K562 (cell line): ENCODE results near the gene XPR1. TPM values are rescaled to one million over a fixed set of nuclear protein-coding genes. Genes with fewer than 3 reads are reported as not detected.
A peak's percentile ranks its signal among the peaks of the same experiment; 100 is the strongest.

Source experiments
- ATAC-seq: fragments of 200-7000 bp; cut with Tn5 transposase; 3 replicates; pipeline ENCODE4 v1.9.1; 2020; ENCODE audit warnings: moderate library complexity
- BruUV-seq: library from RNA; stranded (reverse); fragments of 400-500 nt; replicated peaks from 2 replicates; lab custom pipeline; 2021; lab: Mats Ljungman, UMichigan
- CTCF ChIA-PET: fragments of 300-600 bp; formaldehyde crosslinking; extraction: SDS; loops from one replicate; lab custom pipeline; 2021; ENCODE audit warnings: low intra/inter-chr PET ratio; lab: Yijun Ruan, JAX
- POLR2A ChIA-PET: fragments of 300-600, 350-650 bp; sonication (Branson Sonifier 250); formaldehyde crosslinking; extraction: SDS; loops from one replicate; lab custom pipeline; 2021; ENCODE audit warnings: antibody characterized with exemption, inconsistent platforms; lab: Yijun Ruan, JAX
- DNase-seq, 4 experiments: peaks; one replicate each; pipeline versions ENCODE4 v3.0.0 to v3.0.0-alpha.2; 2011 to 2018; ENCODE audit warnings: low spot score in 3 of 4, mixed read lengths in 3 of 4; ENCODE audit errors: extremely low read depth in 1 of 4
- FAIRE-seq: peaks from 2 replicates; lab custom pipeline; 2011; peaks lifted over from hg19 to GRCh38; lab: Jason Lieb, UNC
- H2AFZ ChIP-seq: 2 replicates; pipeline ENCODE4 v1.6.0; 2011; ENCODE audit warnings: low read depth, low read length, control low read depth, inconsistent platforms
- H3K27ac ChIP-seq: fragments of 200-600 bp; 3 replicates; pipeline ENCODE4 v1.8.0; 2011; ENCODE audit warnings: low read depth, mild to moderate bottlenecking, control low read depth, inconsistent platforms, low read length, moderate library complexity, mixed read lengths; ENCODE audit errors: extremely low read depth
- H3K27me3 ChIP-seq, 2 experiments: fragments of 300-600 bp in 1 of 2; 2 replicates in 1 of 2; 3 replicates in 1 of 2; pipeline versions ENCODE4 v1.6.0 to v1.8.0; 2011; ENCODE audit warnings: inconsistent platforms in 2 of 2, low read length in 2 of 2, mild to moderate bottlenecking in 1 of 2, mixed read lengths in 1 of 2, moderate library complexity in 1 of 2; ENCODE audit not compliant: control insufficient read depth in 2 of 2, insufficient read depth in 2 of 2
- H3K36me3 ChIP-seq: fragments of 300-600 bp; 3 replicates; pipeline ENCODE4 v1.8.0; 2011; ENCODE audit warnings: mild to moderate bottlenecking, low read length, inconsistent platforms; ENCODE audit not compliant: control insufficient read depth, insufficient read depth
- H3K4me1 ChIP-seq, 2 experiments: fragments of 200-600 bp in 1 of 2; replicated peaks in 1 of 2; 2 replicates in 1 of 2; 3 replicates in 1 of 2; pipeline versions ENCODE4 v1.5.1 to v1.8.0; 2011; ENCODE audit warnings: inconsistent platforms in 2 of 2, low read length in 2 of 2, mild to moderate bottlenecking in 1 of 2, mixed read lengths in 1 of 2, moderate library complexity in 1 of 2; ENCODE audit not compliant: control insufficient read depth in 2 of 2, insufficient read depth in 2 of 2
- H3K4me2 ChIP-seq: 2 replicates; pipeline ENCODE4 v1.6.1; 2011; ENCODE audit warnings: low read length, control low read depth, inconsistent platforms, mixed read lengths; ENCODE audit not compliant: insufficient read depth
- H3K4me3 ChIP-seq: fragments of 200-600 bp; sonication (generic), shearing (Covaris generic); 2 replicates; pipeline ENCODE4 v1.5.1; 2016; ENCODE audit warnings: control low read depth, inconsistent platforms
- H3K79me2 ChIP-seq: fragments of 200-600 bp; 3 replicates; pipeline ENCODE4 v1.8.0; 2011; ENCODE audit warnings: low read length, inconsistent platforms; ENCODE audit not compliant: control insufficient read depth, insufficient read depth
- H3K9ac ChIP-seq, 2 experiments: 2 replicates each; pipeline versions ENCODE4 v1.6.0 to v1.6.1; 2011; ENCODE audit warnings: low read depth in 2 of 2, low read length in 2 of 2, control low read depth in 1 of 2, inconsistent platforms in 1 of 2, mild to moderate bottlenecking in 1 of 2, mixed read lengths in 1 of 2; ENCODE audit not compliant: insufficient read depth in 1 of 2
- H3K9me1 ChIP-seq: one replicate; pipeline ENCODE4 v1.6.0; 2011; ENCODE audit warnings: inconsistent platforms, mild to moderate bottlenecking, low read length, moderate library complexity; ENCODE audit not compliant: control insufficient read depth, insufficient read depth
- H3K9me3 ChIP-seq: replicated peaks from 2 replicates; pipeline ENCODE4 v1.5.1; 2011; ENCODE audit warnings: low read depth, low read length, inconsistent platforms; ENCODE audit not compliant: control insufficient read depth, insufficient read depth
- H4K20me1 ChIP-seq: replicated peaks from 2 replicates; pipeline ENCODE4 v1.6.1; 2011; ENCODE audit warnings: low read length, inconsistent platforms, mixed read lengths; ENCODE audit not compliant: control insufficient read depth, insufficient read depth
- BHLHE40 ChIP-seq: IDR thresholded peaks from 2 replicates; pipeline ENCODE4 v1.6.1; 2011; ENCODE audit warnings: low read length, improper control_type of control experiment
- HMBOX1 ChIP-seq: sonication (generic); IDR thresholded peaks from 2 replicates; pipeline ENCODE4 v1.6.1; 2016
- RBFOX2 ChIP-seq: fragments of 200-400 bp; formaldehyde crosslinking; IDR thresholded peaks from 2 replicates; pipeline ENCODE4 v1.6.1; 2017; ENCODE audit warnings: low read depth, mild to moderate bottlenecking, low read length, moderate library complexity
- SPI1 ChIP-seq: IDR thresholded peaks from 2 replicates; pipeline ENCODE4 v1.6.1; 2011; ENCODE audit warnings: low read depth, low read length, control low read depth, borderline replicate concordance
- WGBS: fragments of 100-300 bp; shearing (Covaris generic); methylation state at CpG from one replicate; pipeline ENCODE4 v1.1.6; 2016; ENCODE audit warnings: low coverage, mixed read lengths; ENCODE audit not compliant: insufficient coverage; ENCODE audit errors: missing lambda C conversion rate; 5-methylcytosine and 5-hydroxymethylcytosine counted together
- in situ Hi-C: fragments of 300-500 bp; cut with MboI; formaldehyde crosslinking; loops from 4 replicates; pipeline ENCODE4 v1.15.0; 2018; ENCODE audit warnings: inconsistent platforms, mixed read lengths
- intact Hi-C: fragments of 100-400 bp; cut with micrococcal nuclease; formaldehyde crosslinking; loops from 2 replicates; pipeline ENCODE4 v1.14.2; 2022
- polyA plus RNA-seq, 8 experiments: library from polyadenylated mRNA; depleted of rRNA in 4 of 8; stranded (reverse) in 5 of 8; unstranded in 3 of 8; fragments of >200 nt; fragmentation: Nextera tagmentation in 2 of 8; fragmentation: Illumina TruSeq in 1 of 8; extraction: Ambion mirVana in 2 of 8; extraction: Trizol in 1 of 8; gene quantifications; 2 replicates each; pipeline versions ENCODE4 v1.2.1 to v1.2.3, GENCODE V29; 2011 to 2014; ENCODE audit warnings: inconsistent platforms in 1 of 8, missing spikeins in 1 of 8
- total RNA-seq, 7 experiments: library from RNA; depleted of rRNA in 6 of 7; stranded (reverse); fragments of >200 nt in 6 of 7; fragmentation: Illumina TruSeq in 2 of 7; extraction: Trizol in 2 of 7; gene quantifications; 2 replicates each; pipeline versions ENCODE4 v1.2.1 to v1.2.3, GENCODE V29; 2011 to 2021; ENCODE audit warnings: low replicate concordance in 1 of 7

XPR1 gene
- total and polyA plus RNA-seq, 9 of the 15 experiments (the other 6 are each of a cell fraction or from before 2014, with no cell fraction given): 3.0 to 66.2 (median 38.6) TPM

GRCh38 chr1:180598333-180598974 is 33.4 kb upstream of the XPR1 start:
- intact Hi-C loops: no loop called here
- CTCF ChIA-PET: no interaction called here
- no peak overlapping the region for H3K4me2 ChIP-seq
- no peaks in the 10 kb centered on the region for H3K9me1 ChIP-seq
- peak; percentile 34; the same call in 1 of the 2 replicates for TF ChIP-seq HMBOX1
- no peak for TF ChIP-seq RBFOX2
- TF ChIP-seq BHLHE40: no peak
- peak; percentile 31; the same call in 1 of the 2 replicates for TF ChIP-seq SPI1
- TF ChIP-seq, all 486 proteins: peak for 2
- H3K27me3 ChIP-seq: no peaks in the 10 kb centered on the region
- peaks cover 15 to 30% of the 10 kb centered on the region in 2 experiments for H3K4me1 ChIP-seq
- H2AFZ ChIP-seq: peak overlapping the region; percentile 81
- no peak overlapping the region for H3K4me3 ChIP-seq
- FAIRE-seq (no peak), DNase-seq (no peak), ATAC-seq (no peak)
- H3K9ac ChIP-seq: no peak overlapping the region; a peak in 1 of 4 replicates
- no peak overlapping the region for H3K27ac ChIP-seq
- 33% methylated on average over 6 of the region's 6 CpGs for WGBS
- in situ Hi-C loops: no loop called here
- H3K36me3 ChIP-seq: no peaks in the 10 kb centered on the region
- POLR2A ChIA-PET: interaction anchor here (0.6 to 2.2 kb wide), 2 partner anchors 12 kb away, joined by 3 to 11 read pairs; no protein-coding TSS in a partner anchor
- no peaks in the 10 kb centered on the region for H4K20me1 ChIP-seq
- no peaks in the 10 kb centered on the region for H3K9me3 ChIP-seq
- no TSS peak for BruUV-seq
- H3K79me2 ChIP-seq: no peaks in the 10 kb centered on the region
